Panc1 (cell line): ENCODE data around the gene ADGRE3. TPM values are rescaled to one million over a fixed set of nuclear protein-coding genes. Genes with fewer than 3 reads are reported as not detected.
"Not testable (repeated sequence)": the region's sequence is repeated elsewhere in the genome, so short reads cannot be mapped to it uniquely, and the experiment has no call there.

Experiments
- ATAC-seq: fragments of 200-7000 bp; cut with Tn5 transposase; 2 replicates; pipeline ENCODE4 v1.9.1; 2020; ENCODE audit warnings: mild to moderate bottlenecking, moderate library complexity
- BruUV-seq: library from RNA; stranded (reverse); fragments of 400-500 nt; replicated peaks from 2 replicates; lab custom pipeline; 2021; lab: Mats Ljungman, UMichigan
- CTCF ChIA-PET: fragments of 300-600 bp; sonication (Branson Sonifier 250); formaldehyde crosslinking; loops from one replicate; lab custom pipeline; 2022; ENCODE audit warnings: antibody characterized with exemption; lab: Charles Lee
- POLR2A ChIA-PET: fragments of 300-600 bp; sonication (Branson Sonifier 250); formaldehyde crosslinking; loops from one replicate; lab custom pipeline; 2022; ENCODE audit warnings: antibody characterized with exemption; lab: Charles Lee
- DNase-seq: peaks from one replicate; pipeline ENCODE4 v3.0.0-alpha.2; 2010; ENCODE audit warnings: low read depth, low spot score
- H3K27ac ChIP-seq: 2 replicates; pipeline ENCODE4 v1.5.1; 2011; ENCODE audit warnings: mild to moderate bottlenecking, low read length, inconsistent platforms
- H3K27me3 ChIP-seq: fragments of 200-500 bp; sonication (Bioruptor generic); 2 replicates; pipeline ENCODE4 v1.6.0; 2014; ENCODE audit warnings: low read length, inconsistent platforms; ENCODE audit not compliant: control insufficient read depth, insufficient read depth
- H3K36me3 ChIP-seq: fragments of 200-500 bp; sonication (Bioruptor generic); 2 replicates; pipeline ENCODE4 v1.5.1; 2014; ENCODE audit warnings: inconsistent platforms, mild to moderate bottlenecking, low read length, moderate library complexity; ENCODE audit not compliant: control insufficient read depth, insufficient read depth
- H3K4me1 ChIP-seq: 2 replicates; pipeline ENCODE4 v1.5.1; 2011; ENCODE audit warnings: inconsistent platforms, mild to moderate bottlenecking, low read length, moderate library complexity; ENCODE audit not compliant: control insufficient read depth, insufficient read depth
- H3K4me3 ChIP-seq, 2 experiments: 2 replicates each; pipeline ENCODE4 v1.5.1; 2011 to 2012; ENCODE audit warnings: low read depth in 2 of 2, low read length in 2 of 2, mild to moderate bottlenecking in 2 of 2, inconsistent platforms in 1 of 2, moderate library complexity in 1 of 2
- H3K9me3 ChIP-seq: fragments of 200-500 bp; sonication (Bioruptor generic); 2 replicates; pipeline ENCODE4 v1.5.1; 2014; ENCODE audit warnings: low read depth, mild to moderate bottlenecking, inconsistent platforms, low read length, moderate library complexity; ENCODE audit not compliant: control insufficient read depth, insufficient read depth
- POLR2AphosphoS5 ChIP-seq: IDR thresholded peaks from 2 replicates; pipeline ENCODE4 v1.6.1; 2012; ENCODE audit warnings: mild to moderate bottlenecking, low read depth, low read length, moderate library complexity
- SIN3A ChIP-seq: IDR thresholded peaks from 2 replicates; pipeline ENCODE4 v1.6.1; 2012; ENCODE audit warnings: low read depth, mild to moderate bottlenecking, low read length, moderate library complexity, borderline replicate concordance; ENCODE audit not compliant: insufficient read depth
- TCF7L2 ChIP-seq: IDR thresholded peaks from 2 replicates; pipeline ENCODE4 v1.6.1; 2011; ENCODE audit warnings: mild to moderate bottlenecking, low read depth, low read length, inconsistent platforms
- in situ Hi-C: cut with HindIII; loops from 2 replicates; pipeline ENCODE4 v1.10.0; 2016; ENCODE audit warnings: low sequenced_read_pairs, low pct_unique_long_range_greater_than_20kb
- intact Hi-C: fragments of 100-400 bp; cut with micrococcal nuclease; formaldehyde crosslinking; loops from one replicate; pipeline ENCODE4 v1.10.0; 2022; ENCODE audit not compliant: unreplicated experiment
- total RNA-seq: library from RNA; stranded (reverse); gene quantifications from one replicate; pipeline ENCODE4 v1.2.1, GENCODE V29; 2021; ENCODE audit not compliant: unreplicated experiment
- TF ChIP-seq, protein P1 (sequence below), 2 experiments: IDR thresholded peaks; 2 replicates each; pipeline ENCODE4 v1.6.1; 2011 to 2012; ENCODE audit warnings: low read depth in 2 of 2, control low read depth in 1 of 2, low read length in 1 of 2, mild to moderate bottlenecking in 1 of 2, moderate library complexity in 1 of 2; ENCODE audit not compliant: insufficient read depth in 1 of 2
- TF ChIP-seq, protein P2 (sequence below): fragments of 450-650 bp; IDR thresholded peaks from 2 replicates; pipeline ENCODE4 v1.5.1; 2017; ENCODE audit warnings: mild to moderate bottlenecking

The ADGRE3 gene
- total RNA-seq, 1 experiment from 2014 or later = not detected

DNA sequence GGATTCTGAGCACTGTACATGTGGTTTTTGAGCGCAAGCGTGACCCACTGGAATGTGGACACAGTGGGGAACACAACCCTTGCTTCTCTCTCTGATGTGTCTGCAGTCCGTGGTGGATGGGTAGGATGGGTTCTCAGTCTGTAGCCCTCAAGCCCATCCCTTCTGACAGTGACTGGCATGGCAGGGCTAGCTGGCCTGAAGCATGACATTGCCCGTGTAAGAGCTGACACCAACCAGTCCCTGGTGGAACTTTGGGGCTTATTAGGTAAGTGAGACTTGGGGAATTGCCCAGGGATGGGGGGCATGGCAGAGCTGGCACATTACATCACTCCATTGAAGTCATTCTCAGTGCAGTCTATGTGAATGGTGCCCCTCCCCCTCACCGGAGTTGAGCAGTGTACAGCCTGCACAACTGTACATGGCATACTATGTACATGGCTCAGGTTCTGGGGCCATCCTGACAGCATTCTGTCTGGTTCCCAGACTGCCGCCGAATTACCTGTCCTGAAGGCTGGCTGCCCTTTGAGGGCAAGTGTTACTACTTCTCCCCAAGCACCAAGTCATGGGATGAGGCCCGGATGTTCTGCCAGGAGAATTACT is 75.0 kb downstream of the ADGRE3 start:
- H3K27me3 ChIP-seq = no peaks in the 10 kb centered on the region
- CTCF ChIA-PET = no interaction called here
- H3K36me3 ChIP-seq = no peaks in the 10 kb centered on the region
- H3K9me3 ChIP-seq = no peaks in the 10 kb centered on the region
- BruUV-seq = no TSS peak
- no peak overlapping the region for H3K4me3 ChIP-seq
- H3K4me1 ChIP-seq = no peaks in the 10 kb centered on the region
- ATAC-seq (no peak), DNase-seq (no peak)
- in situ Hi-C loops = no loop called here
- intact Hi-C loops = no loop called here
- no peak overlapping the region for H3K27ac ChIP-seq
- POLR2A ChIA-PET = no interaction called here
- no peak for TF ChIP-seq SIN3A
- TF ChIP-seq, protein P1, sequence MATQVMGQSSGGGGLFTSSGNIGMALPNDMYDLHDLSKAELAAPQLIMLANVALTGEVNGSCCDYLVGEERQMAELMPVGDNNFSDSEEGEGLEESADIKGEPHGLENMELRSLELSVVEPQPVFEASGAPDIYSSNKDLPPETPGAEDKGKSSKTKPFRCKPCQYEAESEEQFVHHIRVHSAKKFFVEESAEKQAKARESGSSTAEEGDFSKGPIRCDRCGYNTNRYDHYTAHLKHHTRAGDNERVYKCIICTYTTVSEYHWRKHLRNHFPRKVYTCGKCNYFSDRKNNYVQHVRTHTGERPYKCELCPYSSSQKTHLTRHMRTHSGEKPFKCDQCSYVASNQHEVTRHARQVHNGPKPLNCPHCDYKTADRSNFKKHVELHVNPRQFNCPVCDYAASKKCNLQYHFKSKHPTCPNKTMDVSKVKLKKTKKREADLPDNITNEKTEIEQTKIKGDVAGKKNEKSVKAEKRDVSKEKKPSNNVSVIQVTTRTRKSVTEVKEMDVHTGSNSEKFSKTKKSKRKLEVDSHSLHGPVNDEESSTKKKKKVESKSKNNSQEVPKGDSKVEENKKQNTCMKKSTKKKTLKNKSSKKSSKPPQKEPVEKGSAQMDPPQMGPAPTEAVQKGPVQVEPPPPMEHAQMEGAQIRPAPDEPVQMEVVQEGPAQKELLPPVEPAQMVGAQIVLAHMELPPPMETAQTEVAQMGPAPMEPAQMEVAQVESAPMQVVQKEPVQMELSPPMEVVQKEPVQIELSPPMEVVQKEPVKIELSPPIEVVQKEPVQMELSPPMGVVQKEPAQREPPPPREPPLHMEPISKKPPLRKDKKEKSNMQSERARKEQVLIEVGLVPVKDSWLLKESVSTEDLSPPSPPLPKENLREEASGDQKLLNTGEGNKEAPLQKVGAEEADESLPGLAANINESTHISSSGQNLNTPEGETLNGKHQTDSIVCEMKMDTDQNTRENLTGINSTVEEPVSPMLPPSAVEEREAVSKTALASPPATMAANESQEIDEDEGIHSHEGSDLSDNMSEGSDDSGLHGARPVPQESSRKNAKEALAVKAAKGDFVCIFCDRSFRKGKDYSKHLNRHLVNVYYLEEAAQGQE (IDR thresholded peaks at IDR 0.05; ENCODE audit: insufficient read depth in 1 of 2, low read depth in 2 of 2, low read length in 1 of 2) = no peak
- TF ChIP-seq, protein P2, sequence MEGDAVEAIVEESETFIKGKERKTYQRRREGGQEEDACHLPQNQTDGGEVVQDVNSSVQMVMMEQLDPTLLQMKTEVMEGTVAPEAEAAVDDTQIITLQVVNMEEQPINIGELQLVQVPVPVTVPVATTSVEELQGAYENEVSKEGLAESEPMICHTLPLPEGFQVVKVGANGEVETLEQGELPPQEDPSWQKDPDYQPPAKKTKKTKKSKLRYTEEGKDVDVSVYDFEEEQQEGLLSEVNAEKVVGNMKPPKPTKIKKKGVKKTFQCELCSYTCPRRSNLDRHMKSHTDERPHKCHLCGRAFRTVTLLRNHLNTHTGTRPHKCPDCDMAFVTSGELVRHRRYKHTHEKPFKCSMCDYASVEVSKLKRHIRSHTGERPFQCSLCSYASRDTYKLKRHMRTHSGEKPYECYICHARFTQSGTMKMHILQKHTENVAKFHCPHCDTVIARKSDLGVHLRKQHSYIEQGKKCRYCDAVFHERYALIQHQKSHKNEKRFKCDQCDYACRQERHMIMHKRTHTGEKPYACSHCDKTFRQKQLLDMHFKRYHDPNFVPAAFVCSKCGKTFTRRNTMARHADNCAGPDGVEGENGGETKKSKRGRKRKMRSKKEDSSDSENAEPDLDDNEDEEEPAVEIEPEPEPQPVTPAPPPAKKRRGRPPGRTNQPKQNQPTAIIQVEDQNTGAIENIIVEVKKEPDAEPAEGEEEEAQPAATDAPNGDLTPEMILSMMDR = no peak
- TF ChIP-seq TCF7L2 = no peak
- no peak for TF ChIP-seq POLR2AphosphoS5

DNA sequence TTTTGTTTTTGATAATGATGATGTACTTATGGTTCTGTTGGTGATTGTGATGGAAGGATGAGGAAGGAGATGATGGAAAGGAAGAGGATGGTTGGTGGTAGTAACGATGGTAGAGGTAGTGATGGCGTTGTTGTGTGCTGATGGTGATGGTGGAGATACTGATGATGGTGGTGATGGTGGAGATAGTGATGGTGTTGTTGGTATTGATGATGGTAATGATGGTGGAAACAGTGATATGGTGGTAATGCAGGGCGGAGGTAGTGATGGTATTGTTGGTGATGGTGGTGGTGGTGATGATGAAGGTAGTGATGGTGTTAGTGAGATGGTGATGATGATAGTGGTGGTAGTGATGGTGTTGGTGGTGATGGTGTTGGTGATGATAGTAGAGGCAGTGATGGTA is 79.1 kb downstream of the ADGRE3 start:
- Histone ChIP-seq H3K27ac (no peak overlapping the region), H3K9me3 (no peaks in the 10 kb centered on the region), H3K27me3 (no peaks in the 10 kb centered on the region), H3K36me3 (no peaks in the 10 kb centered on the region), H3K4me1 (no peaks in the 10 kb centered on the region), H3K4me3 (no peak overlapping the region)
- DNase-seq (no peak), ATAC-seq (no peak)
- BruUV-seq = no TSS peak
- ChIA-PET POLR2A (no interaction called here), CTCF (no interaction called here)
- in situ Hi-C loops (no loop called here), intact Hi-C loops (no loop called here)
- no peak for TF ChIP-seq SIN3A

DNA sequence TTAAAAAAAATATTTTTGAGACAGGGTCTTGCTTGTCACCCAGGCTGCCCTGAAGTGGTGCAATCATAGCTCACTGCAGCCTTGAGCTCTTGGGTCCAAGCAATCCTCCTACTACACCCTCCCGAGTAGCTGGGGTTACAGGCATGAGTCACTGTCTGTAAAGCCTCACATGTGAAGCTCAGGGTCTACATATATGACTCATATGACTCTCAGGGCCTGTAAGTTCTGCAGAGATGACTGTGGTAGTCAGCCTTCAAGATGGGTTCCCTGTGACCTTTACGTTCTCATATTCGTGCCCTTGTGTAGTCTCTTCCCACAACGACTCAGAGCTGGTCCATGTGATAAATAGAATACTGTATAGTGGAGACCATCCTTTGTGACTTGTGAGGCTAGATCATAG is 85.2 kb downstream of the ADGRE3 start:
- H3K27me3 ChIP-seq, ATAC-seq, intact Hi-C loops, in situ Hi-C loops, POLR2A ChIA-PET, CTCF ChIA-PET, H3K36me3 ChIP-seq, H3K4me1 ChIP-seq, H3K4me3 ChIP-seq, BruUV-seq, H3K27ac ChIP-seq, DNase-seq, H3K9me3 ChIP-seq: not testable (repeated sequence)

DNA sequence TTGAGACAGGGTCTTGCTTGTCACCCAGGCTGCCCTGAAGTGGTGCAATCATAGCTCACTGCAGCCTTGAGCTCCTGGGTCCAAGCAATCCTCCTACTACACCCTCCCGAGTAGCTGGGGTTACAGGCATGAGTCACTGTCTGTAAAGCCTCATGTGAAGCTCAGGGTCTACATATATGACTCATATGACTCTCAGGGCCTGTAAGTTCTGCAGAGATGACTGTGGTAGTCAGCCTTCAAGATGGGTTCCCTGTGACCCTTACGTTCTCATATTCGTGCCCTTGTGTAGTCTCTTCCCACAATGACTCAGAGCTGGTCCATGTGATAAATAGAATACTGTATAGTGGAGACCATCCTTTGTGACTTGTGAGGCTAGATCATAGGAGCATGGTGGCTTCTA is 89.5 kb downstream of the ADGRE3 start:
- BruUV-seq, CTCF ChIA-PET, DNase-seq, ATAC-seq, H3K4me1 ChIP-seq, H3K36me3 ChIP-seq, intact Hi-C loops, H3K4me3 ChIP-seq, H3K27ac ChIP-seq, POLR2A ChIA-PET, H3K9me3 ChIP-seq, H3K27me3 ChIP-seq, in situ Hi-C loops: not testable (repeated sequence)

DNA sequence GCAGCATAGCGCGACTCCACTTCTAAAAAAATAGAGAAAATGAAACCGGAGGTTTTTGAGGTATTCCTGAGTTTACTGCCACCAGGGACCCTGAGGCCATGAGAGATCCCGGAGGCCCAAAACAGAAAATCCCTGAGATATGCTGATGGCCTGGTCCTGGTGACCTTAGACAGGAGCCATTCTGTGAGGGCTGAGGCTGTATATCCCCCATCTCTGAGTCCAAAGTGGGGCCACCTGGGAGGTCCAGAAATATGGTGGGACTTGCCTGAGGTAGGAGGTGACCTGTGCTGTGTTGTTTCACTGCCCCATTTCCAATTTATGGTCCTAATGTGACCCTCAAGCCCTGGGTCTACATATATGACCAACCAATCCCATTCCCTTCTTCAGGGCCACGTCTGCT is 90.3 kb downstream of the ADGRE3 start:
- ATAC-seq, H3K27me3 ChIP-seq, in situ Hi-C loops, H3K27ac ChIP-seq, H3K9me3 ChIP-seq, intact Hi-C loops, BruUV-seq, DNase-seq, H3K4me1 ChIP-seq, H3K4me3 ChIP-seq, POLR2A ChIA-PET, H3K36me3 ChIP-seq: not testable (repeated sequence)
- CTCF ChIA-PET = interaction anchor here (0.6 kb wide), 1 partner anchor 48 kb away, joined by 4 read pairs; no protein-coding TSS in a partner anchor
